ENCODE data around the gene PBXIP1.

The PBXIP1 gene

GRCh38 chr1:155002464-155003226, 46.7 kb upstream of the PBXIP1 start, which contains the start of gene ZBTB7B:
TSS of gene ZBTB7B (plus strand) at chr1:155002802. CDS start at chr1:155014661, 11,859 bp downstream.
- peak; percentile 88 for DNase-seq (ENCODE audit: low spot score)
- peak within 1 kb of the TSS; percentile 100 for H3K27ac ChIP-seq

GRCh38 chr1:155001675-155002463, 46.0 kb upstream of the PBXIP1 start:
- TF ChIP-seq, protein P1, sequence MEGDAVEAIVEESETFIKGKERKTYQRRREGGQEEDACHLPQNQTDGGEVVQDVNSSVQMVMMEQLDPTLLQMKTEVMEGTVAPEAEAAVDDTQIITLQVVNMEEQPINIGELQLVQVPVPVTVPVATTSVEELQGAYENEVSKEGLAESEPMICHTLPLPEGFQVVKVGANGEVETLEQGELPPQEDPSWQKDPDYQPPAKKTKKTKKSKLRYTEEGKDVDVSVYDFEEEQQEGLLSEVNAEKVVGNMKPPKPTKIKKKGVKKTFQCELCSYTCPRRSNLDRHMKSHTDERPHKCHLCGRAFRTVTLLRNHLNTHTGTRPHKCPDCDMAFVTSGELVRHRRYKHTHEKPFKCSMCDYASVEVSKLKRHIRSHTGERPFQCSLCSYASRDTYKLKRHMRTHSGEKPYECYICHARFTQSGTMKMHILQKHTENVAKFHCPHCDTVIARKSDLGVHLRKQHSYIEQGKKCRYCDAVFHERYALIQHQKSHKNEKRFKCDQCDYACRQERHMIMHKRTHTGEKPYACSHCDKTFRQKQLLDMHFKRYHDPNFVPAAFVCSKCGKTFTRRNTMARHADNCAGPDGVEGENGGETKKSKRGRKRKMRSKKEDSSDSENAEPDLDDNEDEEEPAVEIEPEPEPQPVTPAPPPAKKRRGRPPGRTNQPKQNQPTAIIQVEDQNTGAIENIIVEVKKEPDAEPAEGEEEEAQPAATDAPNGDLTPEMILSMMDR (conservative IDR thresholded peaks at IDR 0.05; ENCODE audit: low read depth) = peak; percentile 69
- CTCF ChIA-PET = interaction anchor here (0.8 to 3.2 kb wide), 3 partner anchors 15 to 49 kb away, joined by 3 to 26 read pairs (median 4); partner anchors contain the start of gene ADAM15
- DNase-seq (ENCODE audit: low spot score) = peak; percentile 99
- POLR2A ChIA-PET (ENCODE audit: low non-redundant PET) = interaction anchor here (0.7 kb wide), 1 partner anchor 31 kb away, joined by 4 read pairs; the partner anchor contains the start of gene SHC1
- H3K27ac ChIP-seq = peak overlapping the region; percentile 100

More at GRCh38 chr1:155002464-155003226, 46.7 kb upstream of the PBXIP1 start, which contains the start of gene ZBTB7B:
- TF ChIP-seq, protein P1 (conservative IDR thresholded peaks at IDR 0.05; ENCODE audit: low read depth) = no peak
- CTCF ChIA-PET = interaction anchor here (0.6 to 3.2 kb wide), 3 partner anchors 14 to 48 kb away, joined by 3 to 26 read pairs (median 4); partner anchors contain the start of genes ADAM15 and FLAD1
- POLR2A ChIA-PET (ENCODE audit: low non-redundant PET) = no interaction called here

DNA sequence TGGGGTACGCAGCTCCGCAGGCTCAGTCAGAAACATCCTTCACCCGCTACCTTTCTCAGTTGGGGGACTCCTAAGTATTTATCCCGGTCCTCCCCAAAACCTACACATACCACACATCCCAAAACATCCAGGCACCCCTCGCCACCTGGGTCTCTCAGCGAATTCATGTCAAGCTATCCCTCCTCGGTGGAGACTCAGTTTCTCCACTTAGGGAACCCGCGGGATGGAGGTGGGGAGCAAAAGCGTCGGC, 45.5 kb upstream of the PBXIP1 start:
- ChIA-PET CTCF (interaction anchor here (0.5 to 0.9 kb wide), 2 partner anchors 16 to 173 kb away, joined by 3 read pairs; no protein-coding TSS in a partner anchor), POLR2A (ENCODE audit: low non-redundant PET) (interaction anchor here (0.6 to 0.7 kb wide), 2 partner anchors 28 to 30 kb away, joined by 3 to 4 read pairs; partner anchors contain the start of gene SHC1)
- TF ChIP-seq, protein P1 (conservative IDR thresholded peaks at IDR 0.05; ENCODE audit: low read depth) = no peak
- H3K27ac ChIP-seq = peak overlapping the region; percentile 100
- no peak for DNase-seq (ENCODE audit: low spot score)

- H3K27ac ChIP-seq = peak overlapping the region; percentile 100
- TF ChIP-seq, protein P1 (conservative IDR thresholded peaks at IDR 0.05; ENCODE audit: low read depth) = no peak
- DNase-seq (ENCODE audit: low spot score) = peak; percentile 94
- ChIA-PET POLR2A (ENCODE audit: low non-redundant PET) (interaction anchor here (0.6 to 0.7 kb wide), 2 partner anchors 27 to 30 kb away, joined by 3 to 4 read pairs; partner anchors contain the start of gene SHC1), CTCF (interaction anchor here (0.5 to 0.9 kb wide), 4 partner anchors 11 to 173 kb away, joined by 3 to 4 read pairs (median 3); partner anchors contain the start of gene KRTCAP2)
Measured at GRCh38 chr1:155000726-155001424, 45.0 kb upstream of the PBXIP1 start.

GRCh38 chr1:155000411-155000725, 44.5 kb upstream of the PBXIP1 start:
- peak overlapping the region; percentile 100 for H3K27ac ChIP-seq
- DNase-seq (ENCODE audit: low spot score) = no peak
- TF ChIP-seq, protein P1 (conservative IDR thresholded peaks at IDR 0.05; ENCODE audit: low read depth) = no peak
- CTCF ChIA-PET = interaction anchor here (0.6 to 0.9 kb wide), 4 partner anchors 10 to 173 kb away, joined by 3 to 6 read pairs (median 4); partner anchors contain the start of gene KRTCAP2
- POLR2A ChIA-PET (ENCODE audit: low non-redundant PET) = no interaction called here
